Heart right ventricle (tissue), 16 donors: ENCODE data around the gene U2AF1L4. TPM values are rescaled to one million over a fixed set of nuclear protein-coding genes. Genes with fewer than 3 reads are reported as not detected.

Experiments used
- ATAC-seq, 8 donors: fragments of 200-7000 bp; cut with Tn5 transposase; one replicate each; pipeline ENCODE4 v1.9.1; 2020; ENCODE audit warnings: mild to moderate bottlenecking in 8 of 8, moderate library complexity in 8 of 8, moderate number of reproducible peaks in 1 of 8
- DNase-seq, 2 donors: peaks; one replicate each; pipeline ENCODE4 v3.0.0-alpha.2; 2020
- H3K27ac ChIP-seq, 10 donors: fragments of 200-600 bp; sonication (generic) in 2 of 10; one replicate each; pipeline versions ENCODE4 v1.5.0 to v1.8.0; 2020 to 2022; ENCODE audit warnings: mild to moderate bottlenecking in 3 of 10
- H3K27me3 ChIP-seq, 7 donors: fragments of 200-600 bp; one replicate each; pipeline ENCODE4 v1.8.0; 2021 to 2022; ENCODE audit warnings: mild to moderate bottlenecking in 2 of 7
- H3K36me3 ChIP-seq, 9 donors: fragments of 200-600 bp; sonication (generic) in 1 of 9; one replicate each; pipeline versions ENCODE4 v1.5.0 to v1.8.0; 2020 to 2022; ENCODE audit warnings: mild to moderate bottlenecking in 2 of 9
- H3K4me1 ChIP-seq, 9 donors: fragments of 200-600 bp; sonication (generic) in 1 of 9; one replicate each; pipeline versions ENCODE4 v1.5.0 to v1.8.0; 2020 to 2022; ENCODE audit warnings: mild to moderate bottlenecking in 4 of 9
- H3K4me3 ChIP-seq, 10 donors: fragments of 200-600 bp; sonication (generic) in 2 of 10; one replicate each; pipeline versions ENCODE4 v1.5.0 to v1.8.0; 2020 to 2022; ENCODE audit warnings: mild to moderate bottlenecking in 7 of 10, moderate library complexity in 2 of 10
- H3K9me3 ChIP-seq, 11 donors: fragments of 200-600 bp in 10 of 11; sonication (generic) in 2 of 11; one replicate each; pipeline versions ENCODE4 v1.5.0 to v1.8.0; 2013 to 2022; ENCODE audit warnings: mild to moderate bottlenecking in 2 of 11, control low read depth in 1 of 11, moderate library complexity in 1 of 11
- WGBS, 2 donors: extraction: QIAGEN DNeasy Blood & Tissue Kit; methylation state at CpG; one replicate each; pipeline ENCODE4 v1.1.7; 2013; ENCODE audit warnings: inconsistent platforms in 1 of 2; 5-methylcytosine and 5-hydroxymethylcytosine counted together
- intact Hi-C, 10 donors: fragments of 100-400 bp; cut with DNase I; formaldehyde crosslinking; loops; one replicate each; pipeline versions ENCODE4 v1.11.1 to v1.14.2; 2022
- polyA plus RNA-seq, 2 donors: library from polyadenylated mRNA; stranded (reverse); fragments of 200-250 nt; gene quantifications; one replicate each; pipeline ENCODE4 v1.2.3, GENCODE V29; 2013
- total RNA-seq, 10 donors: library from RNA; stranded (reverse); fragmentation: NEBNext Ultra II Directional in 3 of 10; extraction: Animal tissue kit (Norgen Biotek cat#: 25700) in 3 of 10; gene quantifications; one replicate each; pipeline versions ENCODE4 v1.2.1 to v1.2.4, GENCODE V29; 2021 to 2023
- TF ChIP-seq, protein P1 (sequence below), 9 donors: fragments of 200-600 bp; sonication (generic) in 2 of 9; IDR thresholded peaks; one replicate each; pipeline versions ENCODE4 v1.5.0 to v1.8.0; 2021 to 2022; ENCODE audit warnings: antibody characterized with exemption in 9 of 9, mild to moderate bottlenecking in 5 of 9, moderate library complexity in 1 of 9
- donor health status: Arrhythmogenic right ventricular cardiomyopathy.
- donor health status: ischemic (EF 13 %, LVEDD 7.1; RV severe dilation, severe dysfunction).
- donor health status: healthy with polysubstance abuse.
- donor health status: DM: no; HTN: yes; CAD: no.
- donor health status: DM: no; HTN: no; CAD: no.
- donor health status: ischemic (EF 25% LVEDD 6.9; RV normal size, moderate dysfunction).
- donor health status: ischemic (EF 25% LVEDD 5.7; RV mildly dilated, moderate dysfunction).
- donor health status: healthy.
- donor health status: DM: yes; HTN: yes; CAD: no.
- donor health status: Ischemic cardiomyopathy.
- donor health status: ischemic (EF 35%, LVEDD 5.7; RV mildly dilated, moderate dysfunction).
- donor health status: nonischemic (EF 11% LVEDD 7.7; RV severe dilation, severe dysfunction).
- donor health status: DM: yes; HTN: yes; CAD: no.
- donor health status: PGD.
- donor health status: ischemic (EF 29% LVEDD 5.4; RV normal size, mild dysfunction).
- donor health status: nonischemic (EF 23%, LVEDD 6.1; RV moderate dilation, normal function).

The U2AF1L4 gene
- total and polyA plus RNA-seq, 12 donors, result 11.5 to 57.7 (median 20.3) TPM

DNA sequence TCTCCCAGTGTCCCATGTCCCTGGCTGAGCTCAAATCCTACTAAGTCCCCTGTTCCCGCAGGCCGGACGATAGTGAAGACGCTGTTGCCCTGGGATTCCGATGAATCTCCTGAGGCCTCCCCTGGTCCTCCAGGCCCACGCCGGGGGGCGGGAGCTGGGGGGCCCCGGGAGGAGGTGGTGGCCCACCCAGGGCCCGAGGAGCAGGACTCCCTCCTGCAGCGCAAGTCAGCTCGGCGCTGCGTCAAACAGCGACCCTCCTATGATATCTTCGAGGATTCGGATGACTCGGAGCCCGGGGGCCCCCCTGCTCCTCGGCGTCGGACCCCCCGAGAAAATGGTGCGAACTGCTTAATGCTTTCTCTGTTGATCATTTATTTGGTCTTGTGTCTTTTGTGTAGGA is 21.5 kb downstream of the U2AF1L4 start:
- peaks cover 14 to 93% (median 73%) of the 10 kb centered on the region in 9 donors for H3K36me3 ChIP-seq
- ATAC-seq (no peak), DNase-seq (no peak)
- no peaks in the 10 kb centered on the region for H3K9me3 ChIP-seq
- no peaks in the 10 kb centered on the region for H3K27me3 ChIP-seq
- H3K4me1 ChIP-seq, result peaks cover 4 to 16% (median 10%) of the 10 kb centered on the region in 9 donors
- no peak overlapping the region for H3K27ac ChIP-seq
- TF ChIP-seq, protein P1, sequence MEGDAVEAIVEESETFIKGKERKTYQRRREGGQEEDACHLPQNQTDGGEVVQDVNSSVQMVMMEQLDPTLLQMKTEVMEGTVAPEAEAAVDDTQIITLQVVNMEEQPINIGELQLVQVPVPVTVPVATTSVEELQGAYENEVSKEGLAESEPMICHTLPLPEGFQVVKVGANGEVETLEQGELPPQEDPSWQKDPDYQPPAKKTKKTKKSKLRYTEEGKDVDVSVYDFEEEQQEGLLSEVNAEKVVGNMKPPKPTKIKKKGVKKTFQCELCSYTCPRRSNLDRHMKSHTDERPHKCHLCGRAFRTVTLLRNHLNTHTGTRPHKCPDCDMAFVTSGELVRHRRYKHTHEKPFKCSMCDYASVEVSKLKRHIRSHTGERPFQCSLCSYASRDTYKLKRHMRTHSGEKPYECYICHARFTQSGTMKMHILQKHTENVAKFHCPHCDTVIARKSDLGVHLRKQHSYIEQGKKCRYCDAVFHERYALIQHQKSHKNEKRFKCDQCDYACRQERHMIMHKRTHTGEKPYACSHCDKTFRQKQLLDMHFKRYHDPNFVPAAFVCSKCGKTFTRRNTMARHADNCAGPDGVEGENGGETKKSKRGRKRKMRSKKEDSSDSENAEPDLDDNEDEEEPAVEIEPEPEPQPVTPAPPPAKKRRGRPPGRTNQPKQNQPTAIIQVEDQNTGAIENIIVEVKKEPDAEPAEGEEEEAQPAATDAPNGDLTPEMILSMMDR (IDR thresholded peaks at IDR 0.05), result no peak
- 94 to 95% methylated on average over 24 of the region's 24 CpGs for WGBS, 2 donors
- intact Hi-C loops, result no loop called here
- H3K4me3 ChIP-seq, result no peak overlapping the region

DNA sequence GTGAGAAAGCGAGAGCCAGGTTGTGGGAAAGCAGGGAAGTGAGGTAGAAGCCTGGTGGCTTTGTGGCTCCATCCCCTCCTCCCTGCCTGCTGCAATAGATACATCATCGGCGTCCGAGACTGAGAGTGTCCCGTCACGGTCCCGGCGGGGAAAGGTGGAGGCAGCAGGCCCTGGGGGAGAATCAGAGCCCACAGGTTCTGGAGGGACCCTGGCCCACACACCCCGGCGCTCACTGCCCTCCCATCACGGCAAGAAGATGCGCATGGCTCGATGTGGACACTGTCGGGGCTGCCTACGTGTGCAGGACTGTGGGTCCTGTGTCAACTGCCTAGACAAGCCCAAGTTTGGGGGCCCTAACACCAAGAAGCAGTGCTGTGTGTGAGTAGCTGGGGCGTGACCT is 22.3 kb downstream of the U2AF1L4 start:
- WGBS, 2 donors, result 90 to 94% methylated on average over 16 of the region's 16 CpGs
- Histone ChIP-seq H3K9me3 (no peaks in the 10 kb centered on the region), H3K36me3 (peaks cover 14 to 85% (median 66%) of the 10 kb centered on the region in 9 donors), H3K27me3 (no peaks in the 10 kb centered on the region), H3K4me1 (peaks cover 4 to 18% (median 15%) of the 10 kb centered on the region in 9 donors), H3K27ac (no peak overlapping the region), H3K4me3 (no peak overlapping the region)
- no peak for DNase-seq
- intact Hi-C loops, result no loop called here
- ATAC-seq, result no peak
- TF ChIP-seq, protein P1 (IDR thresholded peaks at IDR 0.05), result no peak

DNA sequence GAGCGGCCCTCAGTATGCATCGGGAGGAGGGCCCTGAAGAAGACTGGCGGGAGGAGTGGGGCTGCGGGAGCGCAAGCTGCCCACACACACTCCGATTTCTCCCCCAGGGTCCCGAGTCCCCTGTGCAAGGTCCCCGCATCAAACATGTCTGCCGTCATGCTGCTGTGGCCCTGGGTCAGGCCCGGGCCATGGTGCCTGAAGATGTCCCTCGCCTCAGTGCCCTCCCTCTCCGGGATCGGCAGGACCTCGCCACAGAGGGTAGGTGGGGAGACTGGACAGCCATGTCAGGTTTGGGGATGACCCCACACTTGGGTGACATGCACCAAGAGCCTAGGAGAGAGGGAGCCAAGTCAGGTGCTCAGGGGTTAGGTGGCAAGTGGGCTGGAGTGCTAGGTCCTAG is 22.8 kb downstream of the U2AF1L4 start:
- Histone ChIP-seq H3K27me3 (no peaks in the 10 kb centered on the region), H3K4me3 (no peak overlapping the region), H3K4me1 (peaks cover 4 to 18% (median 15%) of the 10 kb centered on the region in 9 donors), H3K27ac (no peak overlapping the region), H3K36me3 (peaks cover 12 to 80% (median 61%) of the 10 kb centered on the region in 9 donors), H3K9me3 (no peaks in the 10 kb centered on the region)
- intact Hi-C loops, result no loop called here
- no peak for ATAC-seq
- WGBS, 2 donors, result 95 to 96% methylated on average over 14 of the region's 14 CpGs
- TF ChIP-seq, protein P1 (IDR thresholded peaks at IDR 0.05), result no peak
- no peak for DNase-seq

DNA sequence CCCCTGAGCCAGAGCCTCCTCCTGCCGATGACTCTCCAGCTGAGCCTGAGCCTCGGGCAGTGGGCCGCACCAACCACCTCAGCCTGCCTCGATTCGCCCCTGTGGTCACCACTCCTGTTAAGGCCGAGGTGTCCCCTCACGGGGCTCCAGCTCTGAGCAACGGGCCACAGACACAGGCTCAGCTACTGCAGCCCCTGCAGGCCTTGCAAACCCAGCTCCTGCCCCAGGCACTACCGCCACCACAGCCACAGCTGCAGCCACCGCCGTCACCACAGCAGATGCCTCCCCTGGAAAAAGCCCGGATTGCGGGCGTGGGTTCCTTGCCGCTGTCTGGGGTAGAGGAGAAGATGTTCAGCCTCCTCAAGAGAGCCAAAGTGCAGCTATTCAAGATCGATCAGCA is 23.8 kb downstream of the U2AF1L4 start:
- Histone ChIP-seq H3K4me3 (no peak overlapping the region), H3K27ac (no peak overlapping the region), H3K36me3 (peaks cover 3 to 70% (median 50%) of the 10 kb centered on the region in 9 donors), H3K27me3 (no peaks in the 10 kb centered on the region), H3K9me3 (no peaks in the 10 kb centered on the region), H3K4me1 (peaks cover 4 to 22% (median 16%) of the 10 kb centered on the region in 9 donors)
- DNase-seq, result no peak
- intact Hi-C loops, result no loop called here
- WGBS, 2 donors, result 93 to 96% methylated on average over 16 of the region's 16 CpGs
- TF ChIP-seq, protein P1 (IDR thresholded peaks at IDR 0.05), result no peak
- ATAC-seq, result no peak
